Measurements from ENCODE around the gene CHD5. TPM values are rescaled to one million over a fixed set of nuclear protein-coding genes. Genes with fewer than 3 reads are reported as not detected.

Gene CHD5
- total RNA-seq, 4 donors from 2014 or later: 0.30 TPM; not detected in 3

- Histone ChIP-seq H3K27me3 (peaks cover 0 to 9% of the 10 kb centered on the region in 2 donors), H3K27ac (no peak overlapping the region), H3K4me1 (no peaks in the 10 kb centered on the region), H3K36me3 (no peaks in the 10 kb centered on the region), H3K9me3 (no peaks in the 10 kb centered on the region), H3K4me3 (no peak overlapping the region)
- TF ChIP-seq CTCF (IDR thresholded peaks at IDR 0.05) (no peak), POLR2A (IDR thresholded peaks at IDR 0.05) (no peak), EP300 (IDR thresholded peaks at IDR 0.05) (no peak)
- no peak for DNase-seq (ENCODE audit: low spot score in 2 of 2)
- 38 to 42% methylated on average over 7 of the region's 7 CpGs for WGBS, 2 donors
Observed at GRCh38 chr1:6141592-6141991, 38.5 kb downstream of the CHD5 start.

- no peak for DNase-seq (ENCODE audit: low spot score in 2 of 2)
Observed at GRCh38 chr1:6140413-6140812, 39.7 kb downstream of the CHD5 start.

GRCh38 chr1:6137758-6138157 is 42.4 kb downstream of the CHD5 start:
- no peaks in the 10 kb centered on the region for H3K27me3 ChIP-seq
- peaks cover 0 to 4% (median 0%) of the 10 kb centered on the region in 4 donors for H3K9me3 ChIP-seq
- no peaks in the 10 kb centered on the region for H3K4me1 ChIP-seq
- no peak for TF ChIP-seq EP300 (IDR thresholded peaks at IDR 0.05)
- TF ChIP-seq POLR2A (IDR thresholded peaks at IDR 0.05): no peak
- TF ChIP-seq CTCF (IDR thresholded peaks at IDR 0.05): no peak
- H3K4me3 ChIP-seq: no peak overlapping the region
- WGBS, 2 donors: 54 to 62% methylated on average over 4 to 5 of the region's 5 CpGs
- no peak for DNase-seq (ENCODE audit: low spot score in 2 of 2)
- no peaks in the 10 kb centered on the region for H3K36me3 ChIP-seq
- no peak overlapping the region for H3K27ac ChIP-seq

More at GRCh38 chr1:6140413-6140812, 39.7 kb downstream of the CHD5 start:
- TF ChIP-seq EP300 (IDR thresholded peaks at IDR 0.05): no peak
- TF ChIP-seq POLR2A (IDR thresholded peaks at IDR 0.05): no peak
- H3K27me3 ChIP-seq: peaks cover 0 to under 1% of the 10 kb centered on the region in 2 donors
- H3K4me1 ChIP-seq: no peaks in the 10 kb centered on the region
- H3K27ac ChIP-seq: no peak overlapping the region
- no peaks in the 10 kb centered on the region for H3K9me3 ChIP-seq
- 77 to 96% methylated on average over 2 of the region's 2 CpGs for WGBS, 2 donors
- no peaks in the 10 kb centered on the region for H3K36me3 ChIP-seq
- no peak overlapping the region for H3K4me3 ChIP-seq

GRCh38 chr1:6136516-6137220 is 43.5 kb downstream of the CHD5 start:
- no peak for DNase-seq (ENCODE audit: low spot score in 2 of 2)
- no peak for TF ChIP-seq EP300 (IDR thresholded peaks at IDR 0.05)
- TF ChIP-seq CTCF (IDR thresholded peaks at IDR 0.05): no peak
- TF ChIP-seq POLR2A (IDR thresholded peaks at IDR 0.05): no peak
- Histone ChIP-seq H3K9me3 (peaks cover 0 to 15% (median 0%) of the 10 kb centered on the region in 4 donors), H3K27ac (no peak overlapping the region), H3K36me3 (peaks cover 0 to 2% (median 0%) of the 10 kb centered on the region in 3 donors), H3K4me1 (no peaks in the 10 kb centered on the region), H3K27me3 (no peaks in the 10 kb centered on the region), H3K4me3 (no peak overlapping the region)
- 69 to 77% methylated on average over 16 of the region's 16 CpGs for WGBS, 2 donors

GRCh38 chr1:6134741-6135510 is 45.2 kb downstream of the CHD5 start:
- no peak overlapping the region for H3K27ac ChIP-seq
- peaks cover 0 to 18% (median 0%) of the 10 kb centered on the region in 4 donors for H3K9me3 ChIP-seq
- H3K4me1 ChIP-seq: no peaks in the 10 kb centered on the region
- no peak for DNase-seq (ENCODE audit: low spot score in 2 of 2)
- 74 to 77% methylated on average over 16 to 21 of the region's 22 CpGs for WGBS, 2 donors
- no peaks in the 10 kb centered on the region for H3K27me3 ChIP-seq
- TF ChIP-seq EP300 (IDR thresholded peaks at IDR 0.05) (no peak), CTCF (IDR thresholded peaks at IDR 0.05) (no peak)
- no peak overlapping the region for H3K4me3 ChIP-seq
- peaks cover 0 to 4% (median 0%) of the 10 kb centered on the region in 3 donors for H3K36me3 ChIP-seq

Data from tibial nerve (tissue), 4 donors.